ENCODE results near the gene NBDY.
"Not testable (repeated sequence)": the region's sequence is repeated elsewhere in the genome, so short reads cannot be mapped to it uniquely, and the experiment has no call there.

NBDY gene, protein sequence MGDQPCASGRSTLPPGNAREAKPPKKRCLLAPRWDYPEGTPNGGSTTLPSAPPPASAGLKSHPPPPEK

DNA sequence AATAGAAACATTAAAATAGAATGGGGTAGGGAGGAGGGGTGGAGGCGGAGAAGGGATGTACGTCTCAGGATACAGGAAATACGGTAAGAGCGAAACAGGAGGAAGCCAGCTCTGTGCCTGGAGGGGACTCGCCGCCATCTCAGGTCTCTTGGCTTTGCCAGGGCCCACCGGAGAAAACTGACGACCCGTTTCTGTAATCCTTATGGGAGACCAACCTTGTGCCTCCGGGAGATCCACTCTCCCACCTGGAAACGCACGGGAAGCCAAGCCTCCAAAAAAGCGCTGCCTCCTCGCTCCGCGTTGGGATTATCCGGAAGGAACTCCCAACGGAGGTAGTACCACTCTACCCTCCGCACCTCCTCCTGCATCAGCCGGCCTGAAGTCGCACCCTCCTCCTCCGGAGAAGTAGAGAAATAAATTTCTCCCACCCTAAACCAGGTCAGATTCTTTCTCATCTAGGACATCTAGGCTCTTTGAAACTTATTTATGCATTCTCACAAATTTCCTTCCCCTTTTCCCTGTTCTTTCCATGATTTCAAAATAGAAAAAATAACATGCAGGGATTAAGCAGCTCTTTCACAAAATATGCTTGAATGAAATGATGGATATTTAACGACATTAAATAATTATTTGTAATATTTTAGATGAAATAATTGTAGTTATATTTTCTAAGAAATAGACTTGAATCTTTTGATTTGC lies at the start of gene NBDY:
TSS of gene NBDY (plus strand) at position 92 of the 699 bp plus-strand sequence. CDS start at position 203, 111 bp downstream.
- DNase-seq (ENCODE audit: low spot score), result peak; percentile 28

DNA sequence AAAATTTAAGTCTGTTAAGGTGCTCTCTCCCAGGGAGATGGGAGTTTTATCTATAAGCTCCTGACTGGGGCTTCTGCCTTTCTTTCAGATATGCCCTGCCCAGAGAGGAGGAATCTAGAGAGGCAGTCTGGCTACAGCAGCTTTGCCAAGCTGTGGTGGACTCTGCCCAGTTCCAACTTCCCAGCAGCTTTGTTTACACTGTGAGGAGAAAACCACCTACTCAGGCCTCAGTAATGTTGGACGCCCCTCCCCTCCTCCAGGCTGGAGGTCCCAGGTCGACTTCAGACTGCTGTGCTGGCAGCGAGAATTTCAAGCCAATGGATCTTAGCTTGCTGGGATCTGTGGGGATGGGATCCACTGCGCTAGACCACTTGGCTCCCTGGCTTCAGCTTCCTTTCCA lies 24.5 kb upstream of the NBDY start:
- DNase-seq (ENCODE audit: low spot score), result not testable (repeated sequence)

DNA sequence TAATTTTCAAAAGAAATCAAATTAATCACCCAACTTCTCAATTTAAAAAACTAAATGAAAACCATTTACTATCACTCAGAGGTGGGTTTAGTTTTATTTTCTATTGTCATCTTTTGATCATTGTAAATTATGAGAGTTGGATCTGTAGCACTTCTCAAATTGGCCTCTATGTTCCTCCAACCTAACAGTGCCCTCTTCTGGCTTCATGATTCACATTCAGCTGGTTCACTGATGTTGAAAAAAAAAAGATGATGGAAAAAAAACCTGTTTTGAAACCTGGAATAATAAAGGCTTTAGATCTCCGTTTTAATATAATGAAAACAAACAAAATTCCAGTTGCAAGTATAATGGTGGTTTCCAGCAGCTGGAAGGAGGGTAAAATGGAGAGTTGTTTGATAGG lies 2.4 kb upstream of the NBDY start:
- DNase-seq (ENCODE audit: low spot score), result peak; percentile 54

DNA sequence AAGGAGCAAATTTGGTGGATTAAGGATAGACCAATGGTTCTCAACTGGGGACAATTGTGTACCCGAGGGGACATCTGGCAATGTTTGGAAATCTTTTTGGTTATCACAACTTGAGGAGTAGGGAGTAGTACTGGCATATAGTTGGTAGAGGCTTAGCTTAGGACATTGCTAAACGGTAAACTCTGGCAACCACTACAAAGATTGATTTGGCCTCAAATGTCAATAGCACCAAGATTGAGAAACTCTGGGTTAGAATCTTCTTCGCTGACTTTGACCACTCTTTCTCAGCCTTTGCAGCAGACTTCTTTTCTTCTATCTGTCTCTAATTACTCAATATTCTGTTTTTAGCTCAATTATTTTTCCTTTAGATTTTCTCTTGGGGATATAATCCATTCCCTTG lies 1.5 kb upstream of the NBDY start:
- no peak for DNase-seq (ENCODE audit: low spot score)

DNA sequence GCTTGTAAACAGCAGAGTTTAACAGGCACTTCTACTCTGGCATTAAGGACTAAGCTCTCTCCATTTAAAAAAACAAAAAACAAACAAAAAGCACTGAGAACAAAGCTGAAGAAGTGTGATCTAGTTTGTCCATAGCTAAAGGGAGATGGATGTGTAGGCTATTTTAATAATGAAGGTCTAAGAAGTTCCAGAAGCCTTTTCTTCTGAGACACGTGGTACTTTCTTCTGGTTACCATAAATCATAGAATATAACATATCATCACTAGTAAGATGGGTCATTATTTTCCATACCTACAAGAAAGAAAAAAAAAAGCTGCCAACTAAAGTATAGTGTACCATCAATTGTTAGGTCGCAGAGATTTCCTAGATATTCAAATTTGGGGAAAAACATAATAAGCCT lies 722 bp upstream of the NBDY start:
- no peak for DNase-seq (ENCODE audit: low spot score)

DNA sequence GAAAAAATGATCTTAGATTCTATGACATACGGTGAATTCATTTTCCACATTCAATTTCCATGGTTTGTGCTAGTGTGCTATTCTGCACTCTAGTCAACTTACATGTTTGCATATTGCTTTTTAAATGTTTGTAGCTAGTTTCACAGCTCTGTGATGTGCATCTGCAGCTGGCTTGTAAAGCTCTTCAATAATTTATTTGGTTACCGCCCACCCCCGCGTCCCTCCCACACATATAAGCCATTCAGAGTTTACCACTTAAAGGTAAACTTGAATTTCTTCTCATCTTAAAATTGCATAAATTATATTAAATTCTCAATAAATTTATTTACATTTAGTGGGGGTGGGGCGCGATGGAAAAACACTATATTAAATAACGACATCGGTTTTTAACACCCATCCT lies 291 bp upstream of the NBDY start:
- DNase-seq (ENCODE audit: low spot score), result no peak

DNA sequence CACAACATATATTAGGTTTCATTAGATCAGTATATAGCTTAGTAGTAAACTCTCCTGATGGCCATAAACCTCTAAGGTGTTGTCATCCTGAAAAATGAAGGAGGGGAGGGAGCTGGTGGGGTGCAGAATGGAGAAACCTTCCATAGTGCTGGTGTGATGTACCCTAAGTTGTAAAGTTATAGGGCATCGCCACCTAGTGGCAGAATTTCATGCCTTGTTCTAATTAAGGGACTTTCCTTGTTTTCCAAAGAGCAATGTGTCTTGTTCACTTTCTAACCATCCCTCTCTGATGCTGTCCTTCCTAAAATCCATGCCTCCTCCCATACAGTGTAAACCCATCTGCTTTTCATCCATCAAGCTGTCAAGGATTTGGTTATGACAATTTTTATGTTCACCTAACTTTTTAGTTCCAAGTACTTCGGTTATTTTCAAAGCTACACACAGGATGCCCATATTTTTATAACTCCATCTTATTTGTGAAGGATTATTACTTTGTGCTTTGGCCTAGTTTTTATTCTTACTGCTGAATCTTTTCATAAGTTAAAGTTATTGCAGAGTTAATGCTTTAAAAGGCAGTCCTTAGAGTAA lies 4.5 kb downstream of the NBDY start:
- DNase-seq (ENCODE audit: low spot score), result peak; percentile 57

DNA sequence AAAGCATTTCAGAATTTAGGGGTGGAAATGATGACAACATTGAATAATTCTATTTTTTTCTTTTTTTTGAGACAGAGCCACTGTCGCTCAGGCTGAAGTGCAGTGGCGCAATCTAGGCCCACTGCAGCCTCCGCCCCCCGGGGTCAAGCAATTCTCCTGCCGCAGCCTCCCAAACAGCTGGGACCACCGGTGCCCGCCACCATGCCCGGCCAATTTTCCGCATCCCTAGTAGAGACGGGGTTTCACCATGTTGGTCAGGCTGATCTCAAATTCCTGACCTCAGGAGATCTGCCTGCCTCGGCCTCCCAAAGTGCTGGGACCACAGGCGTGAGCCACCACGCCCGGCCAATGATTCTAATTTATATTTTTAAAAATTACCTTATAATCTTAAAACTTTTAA lies 7.2 kb downstream of the NBDY start:
- DNase-seq (ENCODE audit: low spot score), result no peak

DNA sequence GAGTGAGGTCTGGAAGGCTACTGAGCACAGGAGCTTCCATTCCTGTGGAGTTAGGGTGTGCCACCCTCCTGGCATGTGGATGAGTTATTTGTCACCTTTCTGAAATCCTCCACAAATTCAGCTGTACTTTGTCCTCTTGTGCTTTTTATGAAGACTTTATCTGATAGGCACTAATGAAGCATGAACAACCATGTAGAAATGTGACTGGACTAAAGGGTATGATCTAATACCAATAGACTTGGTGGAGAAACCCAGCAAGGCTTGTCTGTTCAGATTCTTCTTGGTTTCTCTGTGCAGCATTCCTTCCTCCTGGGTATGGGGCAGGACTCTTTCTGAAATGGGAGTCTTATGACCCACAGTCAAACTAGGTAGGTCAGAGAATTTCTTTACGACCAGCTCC lies 9.6 kb downstream of the NBDY start:
- DNase-seq (ENCODE audit: low spot score), result no peak

DNA sequence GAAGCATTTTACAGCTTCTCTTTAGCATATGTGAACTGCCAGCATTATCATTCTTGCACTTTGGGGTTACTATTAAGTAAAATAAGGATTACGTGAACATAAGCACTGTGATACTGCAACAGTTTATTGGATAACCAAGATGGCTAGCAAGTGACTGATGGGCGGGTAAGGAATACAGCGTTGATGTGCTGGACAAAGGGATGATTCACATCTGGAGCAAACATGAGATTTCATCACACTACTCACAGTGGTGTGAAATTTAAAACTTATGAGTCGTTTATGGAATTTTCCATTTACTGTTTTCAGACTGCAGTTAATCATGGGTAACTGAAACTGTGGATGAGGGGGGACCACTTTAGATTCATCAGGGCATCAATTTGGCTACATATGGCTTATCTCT lies 16.0 kb downstream of the NBDY start:
- DNase-seq (ENCODE audit: low spot score), result no peak

DNA sequence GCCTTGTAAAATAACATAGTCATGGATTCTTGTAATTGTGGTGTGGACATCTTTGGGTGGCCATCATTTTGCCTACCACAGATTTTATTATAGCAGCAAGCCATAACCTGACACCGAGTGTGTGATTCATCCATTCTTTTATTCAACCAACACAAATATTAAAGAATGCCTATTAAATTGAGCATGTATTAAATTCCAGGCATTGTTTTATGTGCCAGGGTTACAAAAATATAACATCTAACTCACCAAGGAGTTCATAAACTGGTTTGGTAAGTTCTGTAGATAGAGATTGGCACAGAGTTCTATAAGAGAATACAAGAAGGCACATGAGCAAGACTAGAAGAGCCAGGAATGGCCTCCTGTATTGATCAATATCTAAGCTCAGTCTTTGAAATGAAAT lies 18.0 kb downstream of the NBDY start:
- no peak for DNase-seq (ENCODE audit: low spot score)

DNA sequence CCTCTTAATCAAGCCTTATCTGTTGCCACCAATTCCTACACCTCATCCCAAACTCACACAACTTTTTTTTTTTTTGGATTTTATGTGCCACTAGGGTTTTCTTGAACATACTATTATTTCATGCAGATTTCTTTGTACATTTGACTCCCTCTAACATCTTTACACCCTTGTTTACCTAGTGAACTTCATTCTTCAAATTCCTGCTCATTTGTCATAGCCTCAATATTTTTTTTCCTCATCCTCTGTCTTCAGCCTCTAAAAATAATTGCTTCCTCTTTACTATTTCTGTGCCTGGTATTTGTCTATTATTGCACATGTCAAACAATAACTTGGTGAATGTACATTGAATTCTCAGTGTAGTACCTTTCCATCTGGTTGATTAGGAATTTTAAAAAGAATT lies 22.0 kb downstream of the NBDY start:
- DNase-seq (ENCODE audit: low spot score), result no peak

DNA sequence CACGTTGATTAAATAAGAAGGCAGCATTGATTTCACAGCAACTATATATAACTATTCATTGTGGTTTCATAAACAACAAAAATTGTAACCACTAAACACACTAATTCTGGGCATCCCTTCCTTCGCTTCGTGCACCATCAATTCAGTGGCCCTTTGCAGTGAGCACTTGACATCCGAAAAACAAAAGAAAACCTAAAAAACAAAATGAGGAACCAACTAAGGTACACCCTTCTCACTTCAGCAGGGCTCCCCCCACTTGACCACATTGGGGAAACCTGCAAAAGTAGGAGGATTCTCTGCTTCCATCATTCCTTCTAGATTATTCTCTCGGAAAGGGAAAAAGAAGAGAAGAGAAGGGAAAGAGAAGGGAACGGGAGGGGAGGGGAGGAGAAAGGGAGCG lies 28.3 kb downstream of the NBDY start:
- no peak for DNase-seq (ENCODE audit: low spot score)

DNA sequence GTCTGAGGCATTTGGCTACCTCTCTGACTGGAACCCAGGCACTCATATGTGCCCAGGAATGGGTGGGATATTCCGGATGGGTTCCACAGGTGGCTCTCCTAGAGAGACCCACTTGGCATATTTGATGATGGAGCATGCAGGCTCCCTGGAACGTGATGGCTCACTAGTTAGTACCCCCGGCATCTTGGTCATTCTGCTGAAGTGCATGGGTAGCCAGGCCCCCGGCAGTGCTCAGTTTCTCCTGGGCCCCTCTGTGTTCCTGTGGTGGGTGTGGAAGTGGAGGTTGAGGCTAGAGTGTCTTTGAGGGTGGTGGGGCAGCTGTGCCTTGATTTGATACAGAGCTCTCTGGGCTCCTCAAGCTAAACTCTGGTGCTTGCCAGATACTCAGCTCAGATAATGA lies 29.4 kb downstream of the NBDY start:
- DNase-seq (ENCODE audit: low spot score), result no peak

DNA sequence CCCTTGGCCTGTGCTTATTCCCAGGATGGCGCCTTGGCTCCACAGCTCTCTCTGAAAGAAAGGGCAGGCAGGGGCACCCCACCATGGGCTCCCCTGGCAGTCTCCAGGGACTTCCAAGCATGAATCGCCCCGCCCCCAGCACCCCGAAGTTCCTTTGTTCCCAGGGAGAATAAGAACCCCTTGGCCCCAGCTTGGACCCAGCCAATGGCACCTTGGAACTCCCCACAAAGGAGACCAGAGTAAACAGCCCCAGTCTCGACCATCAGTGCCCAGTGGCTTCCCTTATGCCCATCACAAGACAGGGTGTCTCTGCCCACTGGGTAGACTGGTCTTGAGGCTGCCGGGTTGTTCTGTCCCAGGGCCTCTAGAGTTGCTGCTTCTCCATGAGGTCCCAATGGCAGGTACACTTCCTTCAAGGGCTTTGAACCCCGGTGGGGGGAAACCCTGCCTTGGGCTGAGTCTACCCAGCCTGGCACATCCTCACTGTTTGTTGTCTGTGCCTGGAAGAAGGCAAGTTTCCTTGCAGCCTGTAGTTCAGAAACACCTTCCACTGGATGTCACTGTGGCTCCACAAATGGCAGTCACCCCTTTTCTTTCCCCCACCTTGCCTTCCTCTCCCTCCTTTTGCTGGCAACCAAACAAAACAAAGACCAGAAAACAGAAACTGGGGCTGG lies 30.8 kb downstream of the NBDY start:
- no peak for DNase-seq (ENCODE audit: low spot score)

DNA sequence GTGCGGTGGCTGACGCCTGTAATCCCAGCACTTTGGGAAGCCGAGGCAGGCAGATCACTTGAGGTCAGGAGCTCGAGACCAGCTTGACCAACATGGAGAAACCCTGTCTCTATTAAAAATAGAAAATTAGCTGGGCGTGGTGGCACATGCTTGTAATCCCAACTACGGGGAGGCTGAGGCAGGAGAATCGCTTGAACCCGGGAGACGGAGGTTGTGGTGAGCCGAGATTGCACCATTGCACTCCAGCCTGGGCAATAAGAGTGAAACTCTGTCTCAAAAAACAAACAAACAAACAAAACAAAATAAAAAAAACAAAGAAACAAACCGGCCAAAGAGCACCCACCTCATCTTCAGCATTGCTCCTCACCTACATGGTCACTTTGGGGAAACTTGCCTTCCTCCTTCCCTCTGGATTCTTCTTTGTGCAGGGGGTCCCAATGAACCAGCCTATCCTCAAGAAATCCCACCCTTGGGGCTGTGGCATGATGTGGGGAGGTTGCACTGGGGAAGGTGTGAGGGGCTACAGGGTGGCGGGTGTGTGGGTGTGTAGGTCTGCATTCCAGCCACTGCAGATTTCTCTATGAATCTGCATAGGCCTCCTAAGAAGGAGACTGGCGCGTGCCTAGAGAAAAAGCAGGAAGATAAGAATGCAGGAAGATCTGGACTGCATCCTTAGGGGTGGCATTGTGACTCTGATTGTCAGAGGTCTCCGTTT lies 31.5 kb downstream of the NBDY start:
- DNase-seq (ENCODE audit: low spot score), result not testable (repeated sequence)

DNA sequence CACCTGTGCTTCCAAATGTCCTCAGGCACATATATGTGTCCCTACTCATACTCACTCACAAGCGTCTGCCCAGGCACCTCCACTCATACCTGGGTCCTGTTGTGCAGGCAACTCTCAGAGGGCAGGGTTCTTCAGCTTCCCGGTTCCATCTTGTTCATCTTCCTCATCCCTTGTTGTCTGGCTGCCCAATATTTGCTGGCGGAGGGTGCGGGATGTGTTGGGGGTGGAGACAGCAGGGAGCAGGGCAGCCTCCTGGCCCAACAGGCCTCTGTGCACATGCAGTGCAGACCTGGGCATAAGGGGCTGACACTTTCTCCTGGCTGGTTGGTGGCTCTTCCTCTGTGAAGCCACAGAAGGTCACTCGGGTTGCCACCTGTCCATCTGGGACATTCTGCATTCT lies 32.1 kb downstream of the NBDY start:
- no peak for DNase-seq (ENCODE audit: low spot score)

DNA sequence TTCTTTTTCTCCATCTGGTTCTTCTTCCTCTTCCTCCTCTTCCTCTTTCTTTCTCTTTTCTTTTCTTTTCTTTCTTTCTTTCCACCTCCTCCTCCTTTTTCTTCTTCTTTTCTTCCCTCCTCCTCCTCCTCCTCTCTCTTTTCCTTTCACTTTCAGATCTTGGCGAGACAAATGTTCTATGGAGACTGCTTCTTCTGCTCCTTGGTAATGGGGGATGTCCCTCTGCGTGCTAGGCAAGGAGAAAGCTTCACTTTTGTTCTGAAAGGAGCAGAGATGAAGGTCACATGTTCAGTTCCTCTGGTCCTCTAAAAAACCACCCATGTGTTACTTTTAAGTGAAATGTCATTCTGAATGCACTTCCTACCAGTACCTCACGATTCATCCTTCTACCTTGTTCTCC lies 33.2 kb downstream of the NBDY start:
- no peak for DNase-seq (ENCODE audit: low spot score)

DNA sequence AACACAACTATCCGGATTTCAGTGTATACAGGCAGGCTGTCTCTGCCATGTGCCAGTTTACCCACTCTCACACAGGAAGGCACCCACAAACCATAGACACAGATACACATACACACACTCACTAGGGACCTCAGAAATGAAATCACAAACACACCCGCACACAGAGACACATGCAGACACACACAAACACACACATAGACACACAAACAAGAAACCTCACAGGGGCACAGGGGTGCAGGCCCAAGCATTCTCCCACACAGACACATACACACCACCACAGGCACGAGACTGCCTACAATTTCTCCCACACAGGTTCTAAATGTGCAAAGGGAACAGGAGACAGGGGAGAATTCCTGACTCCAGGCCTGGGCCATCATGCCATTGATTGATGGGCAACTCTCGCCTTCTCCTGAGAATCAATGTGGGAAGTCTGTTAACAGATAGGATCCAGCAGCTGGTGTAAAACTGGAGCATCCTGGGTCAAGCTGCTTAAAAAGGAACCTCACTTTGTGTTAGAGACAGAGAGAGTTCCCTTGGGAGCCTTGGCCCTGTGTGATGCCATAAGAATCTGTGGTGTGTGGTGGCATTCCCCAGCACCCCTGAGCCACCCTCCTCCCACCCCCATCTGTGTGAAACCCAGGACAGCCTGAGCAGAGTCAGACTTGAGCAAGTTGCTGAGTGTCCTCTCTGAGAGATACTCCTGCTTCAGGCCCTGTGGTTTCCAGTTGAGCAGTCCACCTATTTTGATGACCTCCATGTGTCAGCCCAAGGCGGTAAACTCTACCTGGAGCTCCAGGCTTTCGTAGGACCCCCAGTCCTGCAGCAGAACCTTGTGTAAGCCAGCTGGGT lies 33.9 kb downstream of the NBDY start:
- no peak for DNase-seq (ENCODE audit: low spot score)

DNA sequence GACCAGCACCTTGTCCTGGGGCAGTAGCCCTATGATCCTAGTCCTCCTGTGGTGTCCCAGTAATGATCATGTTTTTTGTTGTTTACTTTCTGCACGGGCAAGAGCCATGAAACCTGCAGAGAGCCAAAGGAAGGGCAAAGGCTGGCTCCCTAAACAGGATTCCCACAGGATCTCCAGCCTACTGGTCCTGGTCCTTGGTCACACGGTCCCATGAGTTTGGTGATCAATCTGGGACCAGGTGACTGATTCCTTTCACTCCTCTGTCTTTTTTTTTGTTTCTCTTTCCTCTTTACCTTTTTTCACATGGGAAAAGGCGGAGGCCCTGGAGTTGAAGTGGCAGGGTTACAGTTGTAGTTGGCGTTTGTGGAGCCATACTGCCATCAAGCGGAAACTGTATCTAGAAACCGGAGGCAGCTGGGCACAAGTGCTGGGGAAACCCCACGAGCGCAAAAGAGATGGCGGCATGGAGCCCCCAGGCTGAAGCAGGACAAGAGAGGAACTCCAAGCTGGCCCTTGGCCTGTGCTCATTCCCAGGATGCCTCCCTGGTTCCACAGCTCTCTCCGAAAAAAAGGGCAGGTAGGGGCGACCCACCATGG lies 34.6 kb downstream of the NBDY start:
- peak; percentile 55 for DNase-seq (ENCODE audit: low spot score)

Measured in CD4-positive, alpha-beta T cell treated with Interleukin-15 for 4 hours (primary cell).